ENCODE data around the gene POTEH.
"Not testable (repeated sequence)": the region's sequence is repeated elsewhere in the genome, so short reads cannot be mapped to it uniquely, and the experiment has no call there.

GRCh38 chr22:15760388-15761150 is 70.7 kb downstream of the POTEH start:
- TF ChIP-seq CTCF, POLR2A (IDR thresholded peaks at IDR 0.05): not testable (repeated sequence)

All from thyroid gland (tissue), 4 donors.